B cell (primary cell): ENCODE measurements around the gene HES5. TPM values are rescaled to one million over a fixed set of nuclear protein-coding genes. Genes with fewer than 3 reads are reported as not detected.

Experiments used
- ATAC-seq: fragments of 200-7000 bp; cut with Tn5 transposase; one replicate; pipeline ENCODE4 v1.10.0; 2021; ENCODE audit warnings: low read depth, mild to moderate bottlenecking, moderate number of reproducible peaks, moderate library complexity
- CTCF ChIA-PET: fragments of 350-600 bp; sonication (Branson Sonifier 250); formaldehyde crosslinking; loops from one replicate; lab custom pipeline; 2021; ENCODE audit warnings: antibody characterized with exemption, inconsistent platforms; lab: Charles Lee
- POLR2A ChIA-PET: fragments of 350-600 bp; sonication (Branson Sonifier 250); formaldehyde crosslinking; loops from one replicate; lab custom pipeline; 2021; ENCODE audit warnings: antibody characterized with exemption; lab: Charles Lee
- DNase-seq: peaks from one replicate; pipeline ENCODE4 v3.0.0; 2013
- H2AFZ ChIP-seq: 2 replicates; pipeline ENCODE4 v1.6.1; 2012; ENCODE audit warnings: mild to moderate bottlenecking, low read depth, low read length; ENCODE audit not compliant: insufficient read depth, poor library complexity, severe bottlenecking
- H3K27ac ChIP-seq, 2 donors: 1 replicate in 1 of 2; 2 replicates in 1 of 2; pipeline ENCODE4 v1.5.1; 2012 to 2013; ENCODE audit warnings: low read length in 2 of 2, mild to moderate bottlenecking in 2 of 2, moderate library complexity in 1 of 2
- H3K27me3 ChIP-seq, 4 experiments: fragments of 200-600 bp in 1 of 4; sonication (generic) in 1 of 4; replicated peaks in 1 of 4; 1 replicate in 2 of 4; 2 replicates in 2 of 4; pipeline versions ENCODE4 v1.6.1 to v1.7.0; 2013 to 2016; ENCODE audit warnings: low read length in 3 of 4, mild to moderate bottlenecking in 2 of 4, mixed read lengths in 1 of 4, moderate library complexity in 1 of 4; ENCODE audit not compliant: insufficient read depth in 4 of 4, control insufficient read depth in 3 of 4; ENCODE audit errors: control extremely low read depth in 1 of 4
- H3K36me3 ChIP-seq, 2 experiments: replicated peaks in 1 of 2; 1 replicate in 1 of 2; 2 replicates in 1 of 2; pipeline versions ENCODE4 v1.6.1 to v1.7.1; 2013; ENCODE audit warnings: low read length in 1 of 2; ENCODE audit not compliant: insufficient read depth in 2 of 2, control insufficient read depth in 1 of 2; ENCODE audit errors: control extremely low read depth in 1 of 2, extremely low read depth in 1 of 2
- H3K4me1 ChIP-seq, 2 donors: fragments of 200-600 bp in 1 of 2; sonication (generic) in 1 of 2; 1 replicate in 1 of 2; 2 replicates in 1 of 2; pipeline versions ENCODE4 v1.5.1 to v1.6.1; 2013 to 2017; ENCODE audit warnings: low read length in 2 of 2; ENCODE audit not compliant: control insufficient read depth in 2 of 2, insufficient read depth in 2 of 2
- H3K4me2 ChIP-seq: replicated peaks from 2 replicates; pipeline ENCODE3; 2012; ENCODE audit warnings: mild to moderate bottlenecking, low read depth, low read length; ENCODE audit not compliant: poor library complexity, severe bottlenecking
- H3K4me3 ChIP-seq, 5 experiments: fragments of 200-600 bp in 1 of 5; sonication (generic) in 1 of 5; 1 replicate in 3 of 5; 2 replicates in 2 of 5; pipeline versions ENCODE4 v1.5.1 to v1.7.0; 2011 to 2016; ENCODE audit warnings: low read length in 4 of 5, mild to moderate bottlenecking in 4 of 5, low read depth in 2 of 5, control low read depth in 1 of 5, moderate library complexity in 1 of 5; ENCODE audit not compliant: insufficient read depth in 1 of 5; ENCODE audit errors: control extremely low read depth in 1 of 5, extremely low read depth in 1 of 5
- H3K79me2 ChIP-seq: fragments of 200-600 bp; sonication (generic); one replicate; pipeline ENCODE4 v1.6.0; 2016; ENCODE audit warnings: low read length; ENCODE audit not compliant: control insufficient read depth, insufficient read depth
- H3K9ac ChIP-seq: fragments of 200-600 bp; sonication (generic); 2 replicates; pipeline ENCODE4 v1.6.1; 2017; ENCODE audit warnings: mild to moderate bottlenecking, low read length, moderate library complexity
- H3K9me3 ChIP-seq, 3 donors: one replicate each; pipeline versions ENCODE4 v1.6.1 to v1.7.1; 2013; ENCODE audit warnings: low read length in 2 of 3; ENCODE audit not compliant: control insufficient read depth in 2 of 3, insufficient read depth in 1 of 3; ENCODE audit errors: control extremely low read depth in 1 of 3
- H4K20me1 ChIP-seq: 2 replicates; pipeline ENCODE4 v1.6.0; 2012; ENCODE audit warnings: mild to moderate bottlenecking, low read length; ENCODE audit not compliant: insufficient read depth, control insufficient read depth, poor library complexity, severe bottlenecking
- H3K27ac Mint-ChIP-seq: one replicate; pipeline ENCODE4 v1.8.0; 2021; ENCODE audit warnings: mixed read lengths
- H3K27me3 Mint-ChIP-seq: one replicate; pipeline ENCODE4 v1.8.0; 2021; ENCODE audit warnings: mixed read lengths
- H3K4me1 Mint-ChIP-seq: one replicate; pipeline ENCODE4 v1.8.0; 2021; ENCODE audit warnings: mixed read lengths
- H3K4me3 Mint-ChIP-seq: one replicate; pipeline ENCODE4 v1.8.0; 2021; ENCODE audit warnings: mixed read lengths
- H3K9me3 Mint-ChIP-seq: one replicate; pipeline ENCODE4 v1.8.0; 2022; ENCODE audit warnings: mixed read lengths; ENCODE audit not compliant: insufficient read depth
- CTCF ChIP-seq: fragments of 200-600 bp; IDR thresholded peaks from one replicate; pipeline ENCODE4 v1.8.0; 2022; ENCODE audit warnings: antibody characterized with exemption, mild to moderate bottlenecking
- EZH2 ChIP-seq: IDR thresholded peaks from 2 replicates; pipeline ENCODE4 v1.6.1; 2012; ENCODE audit warnings: borderline replicate concordance, low read depth, mild to moderate bottlenecking, moderate library complexity, low read length; ENCODE audit not compliant: insufficient read depth, poor library complexity, severe bottlenecking
- WGBS: methylation state at CpG from one replicate; pipeline ENCODE4 v1.1.5; 2013; ENCODE audit warnings: missing lambda C conversion rate; ENCODE audit not compliant: insufficient coverage; 5-methylcytosine and 5-hydroxymethylcytosine counted together
- intact Hi-C: fragments of 100-400 bp; cut with micrococcal nuclease; formaldehyde crosslinking; loops from one replicate; pipeline ENCODE4 v1.10.0; 2022
- polyA plus RNA-seq: library from polyadenylated mRNA; depleted of rRNA; stranded (reverse); fragments of >200 nt; gene quantifications from 2 replicates; pipeline ENCODE4 v1.2.3, GENCODE V29; 2012
- total RNA-seq, 2 donors: library from RNA; stranded (reverse); fragments of 120-200 nt in 1 of 2; gene quantifications; 1 replicate in 1 of 2; 2 replicates in 1 of 2; pipeline versions ENCODE4 v1.2.3 to v1.2.4, GENCODE V29; 2013 to 2022

The HES5 gene
- total and polyA plus RNA-seq, 2 donors (not counting 1 experiment from before 2014, with no cell fraction given): not detected

DNA sequence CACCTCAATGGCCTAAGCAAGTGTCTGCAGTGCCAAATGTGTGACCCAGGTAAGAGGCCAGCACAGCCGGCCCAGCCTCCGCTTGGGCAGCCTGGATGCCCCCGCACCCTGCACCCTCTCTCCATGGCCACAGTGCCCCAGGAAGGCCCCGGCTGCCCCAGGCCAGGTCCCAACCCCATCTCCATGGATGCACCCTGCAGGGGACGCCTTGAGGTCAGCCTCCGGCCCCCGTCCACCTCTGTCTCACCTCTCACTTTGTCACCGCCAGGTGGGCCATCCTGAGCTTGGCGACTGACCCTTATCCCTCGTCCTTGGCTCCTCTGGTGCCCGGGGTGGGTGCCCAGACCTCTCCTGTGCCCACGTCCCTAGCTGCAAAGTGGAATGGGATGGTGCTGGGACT is 28.4 kb upstream of the HES5 start:
- Histone ChIP-seq H3K4me3 (no peak overlapping the region), H3K4me1 (peaks cover 31 to 41% of the 10 kb centered on the region in 2 donors), H3K27ac (no peak overlapping the region), H3K36me3 (peaks cover 0 to 48% of the 10 kb centered on the region in 2 experiments), H3K4me2 (peak overlapping the region; percentile 100), H3K27me3 (no peaks in the 10 kb centered on the region), H2AFZ (no peak overlapping the region), H3K9me3 (peaks cover 0 to 3% (median 0%) of the 10 kb centered on the region in 3 donors), H3K9ac (no peak overlapping the region), H4K20me1 (peaks cover 26% of the 10 kb centered on the region), H3K79me2 (peaks cover 31% of the 10 kb centered on the region)
- Mint-ChIP-seq H3K27me3 (no peaks in the 10 kb centered on the region), H3K4me3 (peak overlapping the region; percentile 95), H3K27ac (peak overlapping the region; percentile 77), H3K4me1 (peaks cover 51% of the 10 kb centered on the region), H3K9me3 (no peaks in the 10 kb centered on the region)
- no peak for TF ChIP-seq EZH2
- no peak for TF ChIP-seq CTCF
- ATAC-seq (no peak), DNase-seq (no peak)
- ChIA-PET POLR2A (interaction anchor here (1.1 to 2.1 kb wide), 3 partner anchors 10 to 19 kb away, joined by 3 to 13 read pairs (median 3); no protein-coding TSS in a partner anchor), CTCF (no interaction called here)
- WGBS: 95% methylated on average over 11 of the region's 12 CpGs
- intact Hi-C loops: no loop called here

- H3K27ac ChIP-seq: peak overlapping the region; percentile 87 to 99
- 81% methylated on average over 27 of the region's 30 CpGs for WGBS
- DNase-seq (no peak), ATAC-seq (no peak)
- H3K4me3 Mint-ChIP-seq: peak overlapping the region; percentile 95
- H3K27me3 Mint-ChIP-seq: no peaks in the 10 kb centered on the region
- H4K20me1 ChIP-seq: peaks cover 26% of the 10 kb centered on the region
- H3K79me2 ChIP-seq: peaks cover 31% of the 10 kb centered on the region
- ChIA-PET POLR2A (interaction anchor here (1.1 to 3.0 kb wide), 8 partner anchors 7 to 31 kb away, joined by 3 to 77 read pairs (median 11); partner anchors contain the start of genes PANK4 and PRXL2B), CTCF (interaction anchor here (1.5 to 3.9 kb wide), 4 partner anchors 27 to 363 kb away, joined by 5 to 47 read pairs (median 11); partner anchors contain the start of genes FAAP20 and PRXL2B)
- H3K4me2 ChIP-seq: peak overlapping the region; percentile 100
- H3K27ac Mint-ChIP-seq: peak overlapping the region; percentile 97
- intact Hi-C loops: no loop called here
- peak overlapping the region; percentile 90 for H3K9ac ChIP-seq
- H3K9me3 ChIP-seq: peaks cover 0 to 3% (median 0%) of the 10 kb centered on the region in 3 donors
- H3K27me3 ChIP-seq: no peaks in the 10 kb centered on the region
- TF ChIP-seq EZH2: no peak
- H3K4me1 Mint-ChIP-seq: peaks cover 51% of the 10 kb centered on the region
- H3K9me3 Mint-ChIP-seq: no peaks in the 10 kb centered on the region
- H2AFZ ChIP-seq: no peak overlapping the region
- H3K4me3 ChIP-seq: peak overlapping the region; percentile 82 to 91 (median 85)
- peaks cover 0 to 42% of the 10 kb centered on the region in 2 experiments for H3K36me3 ChIP-seq
- H3K4me1 ChIP-seq: peaks cover 31 to 41% of the 10 kb centered on the region in 2 donors
Observed at GRCh38 chr1:2557482-2558400, 27.7 kb upstream of the HES5 start.
